ENCODE data around the gene RNF123.
"Not testable (repeated sequence)": the region's sequence is repeated elsewhere in the genome, so short reads cannot be mapped to it uniquely, and the experiment has no call there.

Gene RNF123

GRCh38 chr3:49689908-49690624 lies 709 bp downstream of the RNF123 start:
- ATAC-seq = not testable (repeated sequence)

DNA sequence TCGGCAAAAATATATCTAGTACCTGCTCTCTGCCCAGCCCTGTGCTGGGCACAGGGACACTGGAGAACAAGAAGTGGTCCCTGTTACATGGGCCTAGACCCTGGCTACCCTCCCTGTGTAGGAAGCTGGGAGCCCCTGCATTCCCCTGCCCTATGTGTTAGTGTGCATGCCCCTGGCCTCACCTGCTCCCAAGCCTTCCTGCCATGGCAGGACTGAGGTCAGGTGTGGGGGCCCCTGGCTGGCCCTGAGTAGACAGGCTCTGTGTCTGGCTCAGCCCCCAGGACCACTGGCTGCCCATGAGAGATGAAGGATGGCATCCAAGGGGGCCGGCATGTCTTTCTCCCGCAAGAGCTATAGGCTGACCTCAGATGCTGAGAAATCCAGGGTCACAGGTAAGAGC lies 1.5 kb downstream of the RNF123 start:
- not testable (repeated sequence) for ATAC-seq

GRCh38 chr3:49691481-49691880 lies 2.1 kb downstream of the RNF123 start:
- ATAC-seq = not testable (repeated sequence)

GRCh38 chr3:49694409-49695070 lies 5.2 kb downstream of the RNF123 start:
- not testable (repeated sequence) for ATAC-seq

- ATAC-seq = not testable (repeated sequence)
These were observed 6.1 kb downstream of the RNF123 start for GRCh38 chr3:49695350-49696015.

DNA sequence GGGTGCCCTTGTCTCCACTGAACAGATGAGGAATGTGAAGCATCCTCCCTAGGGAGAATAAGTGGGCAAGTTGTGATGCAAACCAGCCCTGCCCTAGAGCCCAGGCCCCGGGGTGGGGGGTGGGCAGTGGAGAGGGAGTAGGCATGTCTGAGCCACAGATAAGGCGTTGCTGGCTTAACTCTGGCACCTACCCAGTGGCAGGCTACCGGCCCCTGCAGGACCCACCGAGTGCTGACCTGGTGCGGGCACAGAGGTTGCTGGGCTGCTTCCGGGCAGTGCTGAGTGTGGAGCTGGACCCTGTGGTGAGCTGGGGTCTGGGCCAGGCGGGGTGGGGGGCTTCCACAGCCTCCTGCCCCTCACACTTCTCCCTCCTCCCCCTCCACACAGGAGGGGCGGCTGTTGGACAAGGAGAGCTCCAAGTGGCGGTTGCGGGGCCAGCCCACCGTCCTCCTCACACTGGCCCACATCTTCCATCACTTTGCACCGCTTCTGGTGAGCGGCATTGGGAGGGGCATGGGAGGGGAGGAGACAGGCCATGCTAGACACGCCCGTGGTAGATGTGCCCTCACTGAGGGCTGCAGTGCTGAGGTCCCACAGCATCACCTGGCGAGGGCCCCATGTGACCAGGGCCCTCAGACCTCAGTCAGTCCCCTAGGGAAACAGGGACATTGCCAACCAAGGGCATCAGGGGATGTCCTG lies 10.1 kb downstream of the RNF123 start:
- TF ChIP-seq ZFP30 (CRISPR knock-in tag; IDR thresholded peaks at IDR 0.05) = no peak
- no peak for TF ChIP-seq ZNF565 (CRISPR knock-in tag; conservative IDR thresholded peaks at IDR 0.05; ENCODE audit: low read depth)
- TF ChIP-seq, protein P1, sequence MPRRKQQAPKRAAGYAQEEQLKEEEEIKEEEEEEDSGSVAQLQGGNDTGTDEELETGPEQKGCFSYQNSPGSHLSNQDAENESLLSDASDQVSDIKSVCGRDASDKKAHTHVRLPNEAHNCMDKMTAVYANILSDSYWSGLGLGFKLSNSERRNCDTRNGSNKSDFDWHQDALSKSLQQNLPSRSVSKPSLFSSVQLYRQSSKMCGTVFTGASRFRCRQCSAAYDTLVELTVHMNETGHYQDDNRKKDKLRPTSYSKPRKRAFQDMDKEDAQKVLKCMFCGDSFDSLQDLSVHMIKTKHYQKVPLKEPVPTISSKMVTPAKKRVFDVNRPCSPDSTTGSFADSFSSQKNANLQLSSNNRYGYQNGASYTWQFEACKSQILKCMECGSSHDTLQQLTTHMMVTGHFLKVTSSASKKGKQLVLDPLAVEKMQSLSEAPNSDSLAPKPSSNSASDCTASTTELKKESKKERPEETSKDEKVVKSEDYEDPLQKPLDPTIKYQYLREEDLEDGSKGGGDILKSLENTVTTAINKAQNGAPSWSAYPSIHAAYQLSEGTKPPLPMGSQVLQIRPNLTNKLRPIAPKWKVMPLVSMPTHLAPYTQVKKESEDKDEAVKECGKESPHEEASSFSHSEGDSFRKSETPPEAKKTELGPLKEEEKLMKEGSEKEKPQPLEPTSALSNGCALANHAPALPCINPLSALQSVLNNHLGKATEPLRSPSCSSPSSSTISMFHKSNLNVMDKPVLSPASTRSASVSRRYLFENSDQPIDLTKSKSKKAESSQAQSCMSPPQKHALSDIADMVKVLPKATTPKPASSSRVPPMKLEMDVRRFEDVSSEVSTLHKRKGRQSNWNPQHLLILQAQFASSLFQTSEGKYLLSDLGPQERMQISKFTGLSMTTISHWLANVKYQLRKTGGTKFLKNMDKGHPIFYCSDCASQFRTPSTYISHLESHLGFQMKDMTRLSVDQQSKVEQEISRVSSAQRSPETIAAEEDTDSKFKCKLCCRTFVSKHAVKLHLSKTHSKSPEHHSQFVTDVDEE (CRISPR knock-in tag; IDR thresholded peaks at IDR 0.05) = no peak
- no peak for TF ChIP-seq TOX (CRISPR knock-in tag; IDR thresholded peaks at IDR 0.05; ENCODE audit: borderline replicate concordance)
- TF ChIP-seq, protein P2, sequence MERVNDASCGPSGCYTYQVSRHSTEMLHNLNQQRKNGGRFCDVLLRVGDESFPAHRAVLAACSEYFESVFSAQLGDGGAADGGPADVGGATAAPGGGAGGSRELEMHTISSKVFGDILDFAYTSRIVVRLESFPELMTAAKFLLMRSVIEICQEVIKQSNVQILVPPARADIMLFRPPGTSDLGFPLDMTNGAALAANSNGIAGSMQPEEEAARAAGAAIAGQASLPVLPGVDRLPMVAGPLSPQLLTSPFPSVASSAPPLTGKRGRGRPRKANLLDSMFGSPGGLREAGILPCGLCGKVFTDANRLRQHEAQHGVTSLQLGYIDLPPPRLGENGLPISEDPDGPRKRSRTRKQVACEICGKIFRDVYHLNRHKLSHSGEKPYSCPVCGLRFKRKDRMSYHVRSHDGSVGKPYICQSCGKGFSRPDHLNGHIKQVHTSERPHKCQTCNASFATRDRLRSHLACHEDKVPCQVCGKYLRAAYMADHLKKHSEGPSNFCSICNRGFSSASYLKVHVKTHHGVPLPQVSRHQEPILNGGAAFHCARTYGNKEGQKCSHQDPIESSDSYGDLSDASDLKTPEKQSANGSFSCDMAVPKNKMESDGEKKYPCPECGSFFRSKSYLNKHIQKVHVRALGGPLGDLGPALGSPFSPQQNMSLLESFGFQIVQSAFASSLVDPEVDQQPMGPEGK (CRISPR knock-in tag; IDR thresholded peaks at IDR 0.05; ENCODE audit: borderline replicate concordance) = no peak
- TF ChIP-seq ESRRG (CRISPR knock-in tag; IDR thresholded peaks at IDR 0.05) = no peak
- TF ChIP-seq OSR1 (CRISPR knock-in tag; IDR thresholded peaks at IDR 0.05) = no peak
- TF ChIP-seq TCF4 (CRISPR knock-in tag; IDR thresholded peaks at IDR 0.05; ENCODE audit: borderline replicate concordance) = no peak
- TF ChIP-seq ZNF70 (CRISPR knock-in tag; IDR thresholded peaks at IDR 0.05) = no peak
- no peak for TF ChIP-seq CSRNP3 (CRISPR knock-in tag; IDR thresholded peaks at IDR 0.05)
- TF ChIP-seq CREB5 (CRISPR knock-in tag; IDR thresholded peaks at IDR 0.05; ENCODE audit: low read depth) = no peak
- TF ChIP-seq ZNF8 (CRISPR knock-in tag; IDR thresholded peaks at IDR 0.05) = no peak
- TF ChIP-seq POU6F1 (CRISPR knock-in tag; IDR thresholded peaks at IDR 0.05; ENCODE audit: borderline replicate concordance, low read depth) = no peak
- TF ChIP-seq SNAI2 (CRISPR knock-in tag; IDR thresholded peaks at IDR 0.05) = no peak
- no peak for TF ChIP-seq GLIS3 (CRISPR knock-in tag; IDR thresholded peaks at IDR 0.05)
- no peak for TF ChIP-seq ZC3H10 (CRISPR knock-in tag; IDR thresholded peaks at IDR 0.05)
- no peak for TF ChIP-seq RARB (CRISPR knock-in tag; IDR thresholded peaks at IDR 0.05)
- no peak for TF ChIP-seq ARNTL (CRISPR knock-in tag; IDR thresholded peaks at IDR 0.05; ENCODE audit: borderline replicate concordance, low read depth)
- TF ChIP-seq ISL1 (CRISPR knock-in tag; IDR thresholded peaks at IDR 0.05) = no peak
- no peak for TF ChIP-seq PPARA (CRISPR knock-in tag; IDR thresholded peaks at IDR 0.05; ENCODE audit: borderline replicate concordance)
- ATAC-seq = no peak
